H9 (cell line): ENCODE data around the gene RBM33. TPM values are rescaled to one million over a fixed set of nuclear protein-coding genes. Genes with fewer than 3 reads are reported as not detected.
A peak's percentile ranks its signal among the peaks of the same experiment; 100 is the strongest.

ENCODE experiments used
- DNase-seq: peaks from one replicate; pipeline ENCODE4 v3.0.0-alpha.2; 2017
- H2AFZ ChIP-seq: one replicate; pipeline ENCODE4 v1.6.1; 2013; ENCODE audit warnings: mild to moderate bottlenecking, low read length, control low read depth, moderate library complexity
- H2AK5ac ChIP-seq: 2 replicates; pipeline ENCODE4 v1.6.1; 2013; ENCODE audit warnings: low read length, control low read depth, mixed read lengths; ENCODE audit not compliant: insufficient read length
- H2BK120ac ChIP-seq: one replicate; pipeline ENCODE4 v1.6.1; 2013; ENCODE audit warnings: low read depth, mild to moderate bottlenecking, low read length, control low read depth, inconsistent platforms; ENCODE audit not compliant: poor library complexity, severe bottlenecking
- H2BK12ac ChIP-seq: 2 replicates; pipeline ENCODE4 v1.6.1; 2013; ENCODE audit warnings: low read length, control low read depth, mixed read lengths, low read depth; ENCODE audit not compliant: insufficient read length
- H2BK15ac ChIP-seq: 2 replicates; pipeline ENCODE4 v1.6.1; 2013; ENCODE audit warnings: low read depth, low read length, control low read depth
- H2BK20ac ChIP-seq: one replicate; pipeline ENCODE4 v1.6.1; 2013; ENCODE audit warnings: low read depth, mild to moderate bottlenecking, low read length, control low read depth, inconsistent platforms; ENCODE audit not compliant: poor library complexity, severe bottlenecking
- H2BK5ac ChIP-seq: 2 replicates; pipeline ENCODE4 v1.6.1; 2013; ENCODE audit warnings: low read length, control low read depth, mixed read lengths; ENCODE audit not compliant: insufficient read length
- H3K14ac ChIP-seq: 2 replicates; pipeline ENCODE4 v1.6.1; 2013; ENCODE audit warnings: low read length, control low read depth; ENCODE audit not compliant: insufficient read depth
- H3K18ac ChIP-seq: 2 replicates; pipeline ENCODE4 v1.6.1; 2013; ENCODE audit warnings: low read depth, mild to moderate bottlenecking, mixed read lengths, low read length, control low read depth; ENCODE audit not compliant: insufficient read length
- H3K23ac ChIP-seq: 2 replicates; pipeline ENCODE4 v1.6.1; 2013; ENCODE audit warnings: low read length, control low read depth, mixed read lengths, low read depth; ENCODE audit not compliant: insufficient read length
- H3K23me2 ChIP-seq: 2 replicates; pipeline ENCODE4 v1.6.1; 2013; ENCODE audit warnings: low read depth, mild to moderate bottlenecking, mixed read lengths, low read length, control low read depth; ENCODE audit not compliant: insufficient read length, poor library complexity, severe bottlenecking
- H3K27ac ChIP-seq: 2 replicates; pipeline ENCODE4 v1.5.1; 2013; ENCODE audit warnings: low read length, control low read depth, mixed read lengths, low read depth; ENCODE audit not compliant: insufficient read length
- H3K27me3 ChIP-seq: 2 replicates; pipeline ENCODE4 v1.6.1; 2013; ENCODE audit warnings: low read length, control low read depth, inconsistent platforms; ENCODE audit not compliant: insufficient read depth
- H3K4ac ChIP-seq: 2 replicates; pipeline ENCODE4 v1.6.1; 2013; ENCODE audit warnings: low read depth, mild to moderate bottlenecking, control low read depth, inconsistent platforms, low read length, moderate library complexity
- H3K4me1 ChIP-seq: 2 replicates; pipeline ENCODE4 v1.6.1; 2013; ENCODE audit warnings: low read length, control low read depth, inconsistent platforms; ENCODE audit not compliant: insufficient read depth
- H3K4me2 ChIP-seq: 2 replicates; pipeline ENCODE4 v1.6.1; 2013; ENCODE audit warnings: low read length, control low read depth, mixed read lengths; ENCODE audit not compliant: insufficient read length, insufficient read depth
- H3K56ac ChIP-seq: 2 replicates; pipeline ENCODE4 v1.6.1; 2013; ENCODE audit warnings: low read depth, mild to moderate bottlenecking, mixed read lengths, low read length, control low read depth; ENCODE audit not compliant: insufficient read length
- H3K79me1 ChIP-seq: 2 replicates; pipeline ENCODE4 v1.6.1; 2013; ENCODE audit warnings: low read depth, mild to moderate bottlenecking, moderate library complexity, low read length, control low read depth, inconsistent platforms; ENCODE audit not compliant: insufficient read depth, poor library complexity, severe bottlenecking
- H3K79me2 ChIP-seq: 2 replicates; pipeline ENCODE4 v1.6.1; 2013; ENCODE audit warnings: low read length, control low read depth, inconsistent platforms; ENCODE audit not compliant: insufficient read depth
- H3K9ac ChIP-seq: 2 replicates; pipeline ENCODE4 v1.6.1; 2013; ENCODE audit warnings: low read length, control low read depth, mixed read lengths; ENCODE audit not compliant: insufficient read length; ENCODE audit errors: extremely low read depth
- H3K9me3 ChIP-seq: one replicate; pipeline ENCODE4 v1.6.1; 2013; ENCODE audit warnings: low read depth, low read length, inconsistent platforms; ENCODE audit not compliant: control insufficient read depth
- H3T11ph ChIP-seq: one replicate; pipeline ENCODE4 v1.6.1; 2013; ENCODE audit warnings: mild to moderate bottlenecking, low read length, control low read depth, inconsistent platforms
- H4K20me1 ChIP-seq: one replicate; pipeline ENCODE4 v1.6.1; 2013; ENCODE audit not compliant: control insufficient read depth, insufficient read length, insufficient read depth
- H4K5ac ChIP-seq: 2 replicates; pipeline ENCODE4 v1.6.1; 2013; ENCODE audit warnings: low read depth, mild to moderate bottlenecking, mixed read lengths, low read length, control low read depth; ENCODE audit not compliant: insufficient read length
- H4K8ac ChIP-seq: replicated peaks from 2 replicates; pipeline ENCODE4 v1.6.1; 2013; ENCODE audit warnings: low read length, control low read depth, mixed read lengths, low read depth; ENCODE audit not compliant: insufficient read length
- H4K91ac ChIP-seq: 2 replicates; pipeline ENCODE4 v1.6.1; 2013; ENCODE audit warnings: low read depth, mild to moderate bottlenecking, moderate library complexity, mixed read lengths, low read length, control low read depth; ENCODE audit not compliant: insufficient read length
- H3K27ac Mint-ChIP-seq, 3 experiments: 2 replicates in 2 of 3; 3 replicates in 1 of 3; pipeline ENCODE4 v1.8.0; 2020 to 2021; ENCODE audit warnings: mixed read lengths in 3 of 3, mild to moderate bottlenecking in 1 of 3, moderate library complexity in 1 of 3
- H3K27me3 Mint-ChIP-seq: 2 replicates; pipeline ENCODE4 v1.8.0; 2021; ENCODE audit warnings: low read depth, mild to moderate bottlenecking, moderate library complexity, mixed read lengths
- H3K36me3 Mint-ChIP-seq, 3 experiments: 2 replicates in 2 of 3; 3 replicates in 1 of 3; pipeline ENCODE4 v1.8.0; 2020 to 2021; ENCODE audit warnings: low read depth in 3 of 3, mixed read lengths in 3 of 3; ENCODE audit not compliant: insufficient read depth in 1 of 3
- H3K4me1 Mint-ChIP-seq, 2 experiments: 2 replicates each; pipeline ENCODE4 v1.8.0; 2020; ENCODE audit warnings: mixed read lengths in 2 of 2
- H3K4me3 Mint-ChIP-seq, 2 experiments: 2 replicates in 1 of 2; 3 replicates in 1 of 2; pipeline ENCODE4 v1.8.0; 2020 to 2021; ENCODE audit warnings: mild to moderate bottlenecking in 2 of 2, mixed read lengths in 2 of 2, moderate library complexity in 1 of 2
- H3K9me3 Mint-ChIP-seq, 2 experiments: 2 replicates in 1 of 2; 3 replicates in 1 of 2; pipeline ENCODE4 v1.8.0; 2020; ENCODE audit warnings: mild to moderate bottlenecking in 2 of 2, mixed read lengths in 2 of 2, moderate library complexity in 1 of 2
- WGBS: extraction: QIAGEN DNeasy Blood & Tissue Kit; methylation state at CpG from one replicate; pipeline ENCODE4 v1.1.7; 2013; ENCODE audit warnings: missing lambda C conversion rate, low lambda C conversion rate, mixed read lengths; ENCODE audit not compliant: insufficient read length; ENCODE audit errors: extremely low coverage; 5-methylcytosine and 5-hydroxymethylcytosine counted together
- total RNA-seq: library from RNA; stranded (reverse); gene quantifications from 2 replicates; pipeline ENCODE4 v1.2.1, GENCODE V29; 2021
- TF ChIP-seq, protein P1 (sequence below): fragments of 200-600 bp; sonication (generic); conservative IDR thresholded peaks from 3 replicates; pipeline ENCODE4 v1.8.0; 2021; ENCODE audit warnings: antibody characterized with exemption, mild to moderate bottlenecking

RBM33 gene
- total RNA-seq, 1 experiment from 2014 or later: 71.3 TPM

DNA sequence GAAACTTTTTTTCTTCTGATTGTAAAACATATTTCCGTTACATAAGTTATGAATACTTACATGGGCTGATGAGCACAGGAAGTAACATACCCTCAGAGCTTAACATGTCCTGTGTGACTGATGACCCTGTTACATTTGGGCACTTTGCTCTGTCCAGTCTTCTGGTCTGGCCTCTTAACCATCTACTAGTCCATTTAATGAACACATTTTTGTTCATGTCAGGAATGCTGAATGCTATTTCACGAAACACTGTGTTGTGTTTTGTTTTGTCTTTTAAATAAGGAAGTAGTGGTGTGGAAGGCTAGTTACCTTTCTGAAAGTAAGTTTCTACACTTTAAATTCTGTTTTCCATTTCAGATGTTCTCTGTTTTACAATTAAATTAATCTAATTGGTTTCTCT, 77.7 kb downstream of the RBM33 start:
- H3K9ac ChIP-seq: no peak overlapping the region
- no peaks in the 10 kb centered on the region for H3K23me2 ChIP-seq
- no peak overlapping the region for H3K27ac ChIP-seq
- H3K56ac ChIP-seq: no peak overlapping the region
- Mint-ChIP-seq H3K27ac (peak overlapping the region in 2 of 3 experiments; percentile 11 to 24; a peak in 3 of 7 replicates), H3K4me3 (no peak overlapping the region), H3K36me3 (peaks cover 3 to 11% (median 9%) of the 10 kb centered on the region in 3 experiments; a peak in 6 of 7 replicates), H3K9me3 (no peaks in the 10 kb centered on the region), H3K4me1 (peaks cover 2 to 5% of the 10 kb centered on the region in 2 experiments; a peak in 2 of 4 replicates), H3K27me3 (no peaks in the 10 kb centered on the region)
- H3K23ac ChIP-seq: no peak overlapping the region
- H2AFZ ChIP-seq: no peak overlapping the region
- H3K79me2 ChIP-seq: peaks cover 2% of the 10 kb centered on the region; the same call in 1 of the 2 replicates
- no peak overlapping the region for H3K14ac ChIP-seq
- H2BK120ac ChIP-seq: no peak overlapping the region
- no peak for DNase-seq
- H3K4me1 ChIP-seq: no peaks in the 10 kb centered on the region
- H2BK20ac ChIP-seq: no peak overlapping the region
- H2BK15ac ChIP-seq: no peak overlapping the region
- no peaks in the 10 kb centered on the region for H3K9me3 ChIP-seq
- no peak overlapping the region for H3K4me2 ChIP-seq
- no peaks in the 10 kb centered on the region for H3K27me3 ChIP-seq
- no peak overlapping the region for H3T11ph ChIP-seq
- H4K91ac ChIP-seq: no peak overlapping the region
- H3K18ac ChIP-seq: no peak overlapping the region
- no peaks in the 10 kb centered on the region for H3K79me1 ChIP-seq
- H4K20me1 ChIP-seq: no peaks in the 10 kb centered on the region
- no peak overlapping the region for H3K4ac ChIP-seq
- H2AK5ac ChIP-seq: no peak overlapping the region
- TF ChIP-seq, protein P1, sequence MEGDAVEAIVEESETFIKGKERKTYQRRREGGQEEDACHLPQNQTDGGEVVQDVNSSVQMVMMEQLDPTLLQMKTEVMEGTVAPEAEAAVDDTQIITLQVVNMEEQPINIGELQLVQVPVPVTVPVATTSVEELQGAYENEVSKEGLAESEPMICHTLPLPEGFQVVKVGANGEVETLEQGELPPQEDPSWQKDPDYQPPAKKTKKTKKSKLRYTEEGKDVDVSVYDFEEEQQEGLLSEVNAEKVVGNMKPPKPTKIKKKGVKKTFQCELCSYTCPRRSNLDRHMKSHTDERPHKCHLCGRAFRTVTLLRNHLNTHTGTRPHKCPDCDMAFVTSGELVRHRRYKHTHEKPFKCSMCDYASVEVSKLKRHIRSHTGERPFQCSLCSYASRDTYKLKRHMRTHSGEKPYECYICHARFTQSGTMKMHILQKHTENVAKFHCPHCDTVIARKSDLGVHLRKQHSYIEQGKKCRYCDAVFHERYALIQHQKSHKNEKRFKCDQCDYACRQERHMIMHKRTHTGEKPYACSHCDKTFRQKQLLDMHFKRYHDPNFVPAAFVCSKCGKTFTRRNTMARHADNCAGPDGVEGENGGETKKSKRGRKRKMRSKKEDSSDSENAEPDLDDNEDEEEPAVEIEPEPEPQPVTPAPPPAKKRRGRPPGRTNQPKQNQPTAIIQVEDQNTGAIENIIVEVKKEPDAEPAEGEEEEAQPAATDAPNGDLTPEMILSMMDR: no peak
- H2BK12ac ChIP-seq: no peak overlapping the region
- no CpG with 5 or more reads among the region's 2 CpGs for WGBS
- no peak overlapping the region for H4K8ac ChIP-seq
- no peak overlapping the region for H4K5ac ChIP-seq
- no peak overlapping the region for H2BK5ac ChIP-seq
